PFSK-1 (cell line): ENCODE results near the gene COL6A3.

Experiments used
- FOXP2 ChIP-seq: optimal IDR thresholded peaks from 2 replicates; pipeline ENCODE3; 2011; ENCODE audit warnings: borderline replicate concordance, control low read depth, inconsistent platforms; ENCODE audit not compliant: insufficient read depth; ENCODE audit errors: extremely low read length, extremely low read depth
- POLR2AphosphoS5 ChIP-seq: IDR thresholded peaks from 2 replicates; pipeline ENCODE4 v1.6.1; 2012; ENCODE audit warnings: low read depth, mild to moderate bottlenecking, control low read depth, low read length, moderate library complexity
- SIN3A ChIP-seq: IDR thresholded peaks from 2 replicates; pipeline ENCODE4 v1.6.1; 2012; ENCODE audit warnings: mild to moderate bottlenecking, low read length, moderate library complexity, borderline replicate concordance; ENCODE audit not compliant: insufficient read depth
- TAF1 ChIP-seq: IDR thresholded peaks from 2 replicates; pipeline ENCODE4 v1.6.1; 2012; ENCODE audit warnings: low read length, control low read depth, borderline replicate concordance; ENCODE audit not compliant: insufficient read depth
- TF ChIP-seq, protein P1 (sequence below), 2 experiments: IDR thresholded peaks; 2 replicates each; pipeline versions ENCODE4 v1.6.1 to v1.8.0; 2011 to 2012; ENCODE audit warnings: low read depth in 2 of 2, low read length in 2 of 2, control low read depth in 1 of 2, inconsistent platforms in 1 of 2, mild to moderate bottlenecking in 1 of 2, moderate library complexity in 1 of 2; ENCODE audit not compliant: insufficient read depth in 1 of 2

The COL6A3 gene

DNA sequence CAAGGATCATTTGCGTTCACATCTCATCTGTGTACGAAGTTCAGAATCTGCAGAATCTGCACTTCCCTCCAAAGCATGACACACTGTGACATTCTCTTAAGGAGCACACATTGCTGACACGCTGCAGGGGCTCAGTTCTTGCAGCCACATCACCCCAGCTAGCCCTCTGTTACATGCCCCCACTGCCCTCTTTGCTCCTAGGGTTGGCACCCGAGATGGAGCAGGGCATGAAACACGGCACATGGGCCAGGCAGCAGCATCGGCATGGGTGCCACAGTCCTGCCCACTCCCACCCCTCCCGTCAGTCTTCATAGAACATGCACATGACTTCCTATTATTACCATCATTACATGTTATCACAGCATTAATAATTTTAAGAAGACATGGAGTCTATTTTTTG, 76.4 kb downstream of the COL6A3 start:
- TF ChIP-seq SIN3A: no peak
- no peak for TF ChIP-seq POLR2AphosphoS5
- TF ChIP-seq FOXP2: no peak
- TF ChIP-seq, protein P1, sequence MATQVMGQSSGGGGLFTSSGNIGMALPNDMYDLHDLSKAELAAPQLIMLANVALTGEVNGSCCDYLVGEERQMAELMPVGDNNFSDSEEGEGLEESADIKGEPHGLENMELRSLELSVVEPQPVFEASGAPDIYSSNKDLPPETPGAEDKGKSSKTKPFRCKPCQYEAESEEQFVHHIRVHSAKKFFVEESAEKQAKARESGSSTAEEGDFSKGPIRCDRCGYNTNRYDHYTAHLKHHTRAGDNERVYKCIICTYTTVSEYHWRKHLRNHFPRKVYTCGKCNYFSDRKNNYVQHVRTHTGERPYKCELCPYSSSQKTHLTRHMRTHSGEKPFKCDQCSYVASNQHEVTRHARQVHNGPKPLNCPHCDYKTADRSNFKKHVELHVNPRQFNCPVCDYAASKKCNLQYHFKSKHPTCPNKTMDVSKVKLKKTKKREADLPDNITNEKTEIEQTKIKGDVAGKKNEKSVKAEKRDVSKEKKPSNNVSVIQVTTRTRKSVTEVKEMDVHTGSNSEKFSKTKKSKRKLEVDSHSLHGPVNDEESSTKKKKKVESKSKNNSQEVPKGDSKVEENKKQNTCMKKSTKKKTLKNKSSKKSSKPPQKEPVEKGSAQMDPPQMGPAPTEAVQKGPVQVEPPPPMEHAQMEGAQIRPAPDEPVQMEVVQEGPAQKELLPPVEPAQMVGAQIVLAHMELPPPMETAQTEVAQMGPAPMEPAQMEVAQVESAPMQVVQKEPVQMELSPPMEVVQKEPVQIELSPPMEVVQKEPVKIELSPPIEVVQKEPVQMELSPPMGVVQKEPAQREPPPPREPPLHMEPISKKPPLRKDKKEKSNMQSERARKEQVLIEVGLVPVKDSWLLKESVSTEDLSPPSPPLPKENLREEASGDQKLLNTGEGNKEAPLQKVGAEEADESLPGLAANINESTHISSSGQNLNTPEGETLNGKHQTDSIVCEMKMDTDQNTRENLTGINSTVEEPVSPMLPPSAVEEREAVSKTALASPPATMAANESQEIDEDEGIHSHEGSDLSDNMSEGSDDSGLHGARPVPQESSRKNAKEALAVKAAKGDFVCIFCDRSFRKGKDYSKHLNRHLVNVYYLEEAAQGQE (IDR thresholded peaks at IDR 0.05; ENCODE audit: insufficient read depth in 1 of 2, low read depth in 2 of 2, low read length in 2 of 2): no peak
- no peak for TF ChIP-seq TAF1

DNA sequence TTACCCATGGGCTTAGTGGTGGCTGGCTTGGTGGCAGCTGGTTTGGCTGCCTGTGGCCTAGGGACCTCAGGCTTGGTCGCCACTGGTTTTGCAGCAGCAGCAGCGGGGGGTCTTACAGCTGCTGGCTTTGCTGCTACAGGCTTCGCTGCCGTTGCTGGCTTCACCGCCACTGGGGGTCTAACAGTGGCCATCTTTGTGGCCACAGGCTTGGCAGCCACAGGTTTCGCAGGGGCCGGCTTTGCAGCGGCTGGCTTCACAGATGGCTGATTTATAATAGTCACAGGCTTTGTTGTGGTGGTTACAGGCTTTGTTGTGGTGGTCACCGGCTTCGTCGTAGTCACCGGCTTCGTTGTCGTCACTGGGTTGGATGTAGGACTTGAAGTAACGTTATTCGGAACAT, 77.8 kb downstream of the COL6A3 start:
- TF ChIP-seq TAF1: no peak
- TF ChIP-seq FOXP2: no peak

DNA sequence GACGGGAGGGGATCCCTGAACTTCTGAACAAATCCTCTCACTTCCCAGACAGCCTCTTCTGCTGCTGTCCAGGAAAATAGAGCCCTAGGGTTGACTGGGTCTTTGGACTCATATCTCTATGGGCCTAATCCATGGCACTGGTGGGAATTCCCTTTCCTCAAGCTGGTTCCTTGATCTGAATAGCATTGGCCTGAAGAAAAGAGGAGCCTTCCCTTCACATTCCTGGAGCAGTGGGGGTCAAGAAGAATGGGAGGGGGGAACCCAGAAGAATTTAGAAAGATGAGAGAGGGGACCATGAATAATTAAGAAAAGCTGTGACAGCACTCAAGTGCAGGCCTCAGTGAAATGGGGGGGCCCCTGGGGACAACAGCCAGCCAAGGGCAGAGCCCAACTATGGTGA, 80.2 kb downstream of the COL6A3 start:
- TF ChIP-seq POLR2AphosphoS5 (no peak), TAF1 (no peak), FOXP2 (no peak), SIN3A (no peak)
- TF ChIP-seq, protein P1 (IDR thresholded peaks at IDR 0.05; ENCODE audit: insufficient read depth in 1 of 2, low read depth in 2 of 2, low read length in 2 of 2): no peak

DNA sequence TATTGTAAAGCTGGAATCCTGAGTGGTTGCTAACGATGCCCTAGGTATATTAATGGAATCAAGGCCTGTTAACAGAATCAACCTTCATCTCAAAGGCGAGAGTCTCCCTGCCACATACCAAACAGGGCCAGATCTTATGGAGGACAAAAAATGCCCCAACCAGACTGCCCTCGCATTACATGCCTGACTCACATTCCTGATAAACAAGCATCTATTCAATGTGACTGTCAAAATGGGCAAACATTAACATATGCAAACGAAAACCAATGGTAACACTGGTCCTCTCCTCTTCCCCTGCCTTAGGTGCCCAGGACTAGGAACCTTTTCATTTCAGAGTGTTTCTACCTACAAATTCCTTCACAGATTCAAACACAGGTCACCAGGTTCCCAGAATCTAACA, 83.4 kb downstream of the COL6A3 start:
- TF ChIP-seq POLR2AphosphoS5 (no peak), FOXP2 (no peak), TAF1 (no peak), SIN3A (no peak)
- TF ChIP-seq, protein P1 (IDR thresholded peaks at IDR 0.05; ENCODE audit: insufficient read depth in 1 of 2, low read depth in 2 of 2, low read length in 2 of 2): no peak

DNA sequence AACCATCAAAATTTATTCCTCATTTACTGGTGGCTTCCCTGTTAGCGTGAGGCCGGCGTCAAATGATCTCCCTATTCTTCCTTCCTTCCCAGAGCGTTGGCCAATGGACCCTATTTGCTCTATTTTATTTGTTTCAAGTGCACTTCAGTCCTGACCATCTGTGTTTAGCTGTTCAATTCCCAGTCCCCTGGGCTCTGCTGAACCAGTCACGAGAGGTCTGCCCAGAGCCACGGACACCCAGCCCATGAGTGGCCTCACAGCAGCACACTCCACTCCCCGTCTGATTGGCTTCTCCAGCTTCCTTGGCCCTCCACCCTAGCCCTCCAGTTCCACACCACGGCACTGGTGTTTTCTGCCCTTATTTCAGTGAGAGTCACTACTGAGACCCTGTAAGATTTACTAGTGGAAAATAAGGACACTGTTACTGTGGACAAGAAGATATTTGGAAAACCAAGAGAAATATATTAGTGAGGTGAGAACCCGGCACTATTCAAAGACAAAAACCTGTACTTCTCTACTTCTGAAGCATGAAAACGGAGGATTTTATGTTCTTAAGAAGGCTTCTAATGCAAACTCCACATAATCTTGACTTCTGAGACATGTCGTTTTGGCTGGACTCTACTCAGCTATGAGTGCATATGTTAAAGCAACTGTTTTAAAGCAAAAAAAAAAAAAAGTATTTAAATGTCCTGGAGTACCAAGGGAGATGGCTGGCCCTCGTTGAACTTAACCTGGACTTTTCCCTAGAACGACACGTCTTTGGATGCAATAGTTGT, 86.6 kb downstream of the COL6A3 start:
- TF ChIP-seq FOXP2: no peak
- no peak for TF ChIP-seq SIN3A
- TF ChIP-seq POLR2AphosphoS5: no peak
- no peak for TF ChIP-seq TAF1
- TF ChIP-seq, protein P1 (IDR thresholded peaks at IDR 0.05; ENCODE audit: insufficient read depth in 1 of 2, low read depth in 2 of 2, low read length in 2 of 2): no peak
